ENCODE data around the gene PTPN12.

PTPN12 gene

DNA sequence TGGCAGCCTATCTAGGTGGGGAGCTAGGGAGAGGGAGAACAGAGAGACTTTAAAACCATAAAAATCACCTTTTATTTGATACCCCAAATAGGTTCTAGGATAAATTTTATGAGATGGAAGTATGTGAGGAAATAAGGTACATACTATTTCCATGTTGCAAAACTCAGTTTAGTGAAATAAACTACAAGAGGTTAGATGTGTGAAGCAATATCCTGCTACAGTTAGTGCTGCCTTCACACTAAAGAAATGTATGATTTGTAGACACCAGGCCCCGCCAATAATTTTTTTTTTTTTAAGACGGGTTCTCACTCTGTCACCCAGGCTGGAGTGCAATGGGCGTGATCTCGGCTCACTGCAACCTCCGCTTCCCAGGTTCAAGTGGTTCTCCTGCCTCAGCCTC is 124.7 kb downstream of the PTPN12 start:
- H2AFZ ChIP-seq (ENCODE audit: low read length, unreplicated experiment): no peak overlapping the region
- H3K36me3 ChIP-seq (ENCODE audit: insufficient read depth, low read length): 0 out of 2 replicates have a peak, but pooled peaks cover 3% of the 10 kb centered on the region
- H3K79me2 ChIP-seq (ENCODE audit: control insufficient read depth, insufficient read depth, low read length, unreplicated experiment): no peaks in the 10 kb centered on the region
- H3K4me3 ChIP-seq (ENCODE audit: low read depth, low read length): no peak overlapping the region
- no peak overlapping the region for H3K27ac ChIP-seq (ENCODE audit: low read depth, low read length)
- H3K4me1 ChIP-seq (ENCODE audit: control insufficient read depth, insufficient read depth, low read length, unreplicated experiment): no peaks in the 10 kb centered on the region
- H3K27me3 ChIP-seq (ENCODE audit: insufficient read depth, low read length): no peaks in the 10 kb centered on the region

DNA sequence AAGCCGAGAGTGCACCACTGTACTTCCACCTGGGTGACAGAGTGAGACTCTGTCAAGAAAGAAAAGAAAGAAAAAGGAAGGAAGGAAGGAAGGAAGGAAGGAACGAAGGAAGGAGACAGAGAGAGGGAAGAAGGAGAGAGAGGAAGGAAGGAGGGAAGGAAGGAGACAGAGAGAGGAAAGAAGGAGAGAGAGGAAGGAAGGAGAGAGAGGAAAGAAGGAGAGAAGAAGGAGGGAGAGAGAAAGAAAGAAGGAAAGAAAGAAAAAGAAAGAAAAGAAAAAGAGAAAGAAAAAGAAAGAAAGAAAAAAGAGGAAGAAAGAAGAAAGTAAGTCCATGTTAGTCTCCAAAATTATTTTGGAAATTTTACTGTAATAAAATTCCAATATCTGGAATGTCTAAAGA is 125.8 kb downstream of the PTPN12 start:
- no peak overlapping the region for H3K27ac ChIP-seq (ENCODE audit: low read depth, low read length)
- H3K4me3 ChIP-seq (ENCODE audit: low read depth, low read length): no peak overlapping the region
- no peaks in the 10 kb centered on the region for H3K79me2 ChIP-seq (ENCODE audit: control insufficient read depth, insufficient read depth, low read length, unreplicated experiment)
- no peak overlapping the region for H2AFZ ChIP-seq (ENCODE audit: low read length, unreplicated experiment)
- no peaks in the 10 kb centered on the region for H3K4me1 ChIP-seq (ENCODE audit: control insufficient read depth, insufficient read depth, low read length, unreplicated experiment)
- 0 out of 2 replicates have a peak, but pooled peaks cover 3% of the 10 kb centered on the region for H3K36me3 ChIP-seq (ENCODE audit: insufficient read depth, low read length)
- no peaks in the 10 kb centered on the region for H3K27me3 ChIP-seq (ENCODE audit: insufficient read depth, low read length)

DNA sequence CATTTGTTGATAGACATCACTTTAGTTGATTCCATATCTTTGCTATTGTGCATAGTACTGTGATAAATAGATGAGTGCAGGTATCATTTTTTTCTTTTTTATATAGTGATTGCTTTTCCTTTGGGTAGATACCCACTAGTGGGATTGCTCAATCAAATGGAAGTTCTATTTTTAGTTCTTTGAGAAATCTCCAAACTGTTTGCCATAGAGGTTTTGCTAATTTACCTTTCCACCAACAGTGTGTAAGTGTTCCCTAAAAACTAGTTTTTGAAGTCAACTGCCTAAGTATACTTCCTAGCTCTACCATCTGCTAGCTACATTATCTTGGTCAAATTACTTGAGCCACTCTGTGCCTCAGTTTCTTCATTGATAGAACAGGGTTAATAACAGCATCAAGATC is 127.6 kb downstream of the PTPN12 start:
- H3K79me2 ChIP-seq (ENCODE audit: control insufficient read depth, insufficient read depth, low read length, unreplicated experiment): no peaks in the 10 kb centered on the region
- H3K27me3 ChIP-seq (ENCODE audit: insufficient read depth, low read length): no peaks in the 10 kb centered on the region
- H3K27ac ChIP-seq (ENCODE audit: low read depth, low read length): no peak overlapping the region
- 0 out of 2 replicates have a peak, but pooled peaks cover 3% of the 10 kb centered on the region for H3K36me3 ChIP-seq (ENCODE audit: insufficient read depth, low read length)
- no peaks in the 10 kb centered on the region for H3K4me1 ChIP-seq (ENCODE audit: control insufficient read depth, insufficient read depth, low read length, unreplicated experiment)
- H3K4me3 ChIP-seq (ENCODE audit: low read depth, low read length): no peak overlapping the region
- H2AFZ ChIP-seq (ENCODE audit: low read length, unreplicated experiment): no peak overlapping the region

DNA sequence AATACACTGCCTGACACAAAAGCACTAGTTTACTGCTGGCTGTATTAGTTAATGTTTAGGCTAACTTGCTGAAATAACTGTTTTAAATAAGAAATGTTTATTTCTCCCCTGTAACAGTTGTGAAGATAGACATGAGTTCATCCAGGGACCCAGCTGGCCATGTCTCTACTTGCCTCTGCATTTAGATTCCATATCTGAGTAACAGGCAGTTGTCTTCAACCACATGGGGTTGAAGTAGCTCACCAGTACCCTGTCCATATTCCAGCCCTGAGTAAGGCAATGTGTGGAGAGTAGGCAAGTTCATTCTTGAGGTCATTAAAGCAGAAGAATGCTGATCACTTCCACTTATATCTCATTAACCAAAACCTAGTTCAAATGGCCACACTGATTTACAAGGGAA is 128.1 kb downstream of the PTPN12 start:
- 0 out of 2 replicates have a peak, but pooled peaks cover 3% of the 10 kb centered on the region for H3K36me3 ChIP-seq (ENCODE audit: insufficient read depth, low read length)
- H2AFZ ChIP-seq (ENCODE audit: low read length, unreplicated experiment): no peak overlapping the region
- no peak overlapping the region for H3K4me3 ChIP-seq (ENCODE audit: low read depth, low read length)
- H3K27ac ChIP-seq (ENCODE audit: low read depth, low read length): no peak overlapping the region
- no peaks in the 10 kb centered on the region for H3K27me3 ChIP-seq (ENCODE audit: insufficient read depth, low read length)
- H3K4me1 ChIP-seq (ENCODE audit: control insufficient read depth, insufficient read depth, low read length, unreplicated experiment): no peaks in the 10 kb centered on the region
- no peaks in the 10 kb centered on the region for H3K79me2 ChIP-seq (ENCODE audit: control insufficient read depth, insufficient read depth, low read length, unreplicated experiment)

DNA sequence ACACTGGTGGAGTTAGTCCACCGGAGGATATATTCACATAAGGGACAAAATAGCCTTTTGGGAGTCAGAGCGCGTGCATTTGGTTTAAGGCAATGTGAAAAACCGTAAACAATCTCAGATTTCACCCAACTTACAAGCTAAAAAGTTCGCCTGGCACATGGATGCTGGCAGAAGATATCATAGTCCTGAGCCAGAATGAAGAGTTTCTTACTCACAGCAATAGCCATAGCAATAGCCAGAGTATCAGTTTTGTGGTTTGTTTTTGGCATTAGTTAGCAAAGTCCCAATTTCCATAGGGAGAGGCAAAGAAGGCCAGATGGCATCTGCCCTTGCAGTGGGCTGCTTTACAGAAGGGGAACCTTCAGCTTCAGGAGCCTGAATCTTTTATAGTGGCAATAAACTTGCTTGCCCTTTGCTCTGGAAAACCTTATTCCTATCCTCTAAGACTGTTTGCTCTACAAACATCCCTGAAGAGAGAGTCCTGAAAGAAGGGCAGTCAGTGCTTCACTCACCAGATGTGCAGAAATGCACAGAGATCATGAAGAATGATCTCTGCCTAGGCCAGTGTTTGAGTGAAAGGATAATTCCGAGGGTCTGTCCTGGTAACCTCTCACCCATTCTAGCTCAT is 130.5 kb downstream of the PTPN12 start:
- Histone ChIP-seq H3K4me3 (ENCODE audit: low read depth, low read length) (no peak overlapping the region), H2AFZ (ENCODE audit: low read length, unreplicated experiment) (no peak overlapping the region), H3K36me3 (ENCODE audit: insufficient read depth, low read length) (0 out of 2 replicates have a peak, but pooled peaks cover 3% of the 10 kb centered on the region), H3K27ac (ENCODE audit: low read depth, low read length) (no peak overlapping the region), H3K4me1 (ENCODE audit: control insufficient read depth, insufficient read depth, low read length, unreplicated experiment) (no peaks in the 10 kb centered on the region), H3K27me3 (ENCODE audit: insufficient read depth, low read length) (no peaks in the 10 kb centered on the region), H3K79me2 (ENCODE audit: control insufficient read depth, insufficient read depth, low read length, unreplicated experiment) (no peaks in the 10 kb centered on the region)

DNA sequence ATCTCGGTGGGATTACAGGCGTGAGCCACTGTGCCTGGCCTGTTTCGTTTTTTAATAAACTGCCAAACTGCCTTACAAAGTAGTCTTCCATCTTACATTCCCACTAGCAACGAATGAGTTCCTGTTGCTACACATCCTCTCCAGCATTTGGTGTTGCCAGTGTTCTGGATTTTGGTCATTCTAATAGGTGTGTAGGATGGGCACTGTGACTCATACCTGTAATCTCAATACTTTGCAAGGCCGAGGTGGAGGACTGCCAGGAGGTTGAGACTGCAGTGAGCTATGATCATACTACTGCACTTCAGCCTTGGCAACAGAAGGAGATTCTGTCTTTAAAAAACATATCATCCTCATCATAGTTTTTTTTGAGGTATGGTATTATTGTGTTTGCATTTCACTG is 137.8 kb downstream of the PTPN12 start:
- no peaks in the 10 kb centered on the region for H3K27me3 ChIP-seq (ENCODE audit: insufficient read depth, low read length)
- no peak overlapping the region for H2AFZ ChIP-seq (ENCODE audit: low read length, unreplicated experiment)
- no peaks in the 10 kb centered on the region for H3K36me3 ChIP-seq (ENCODE audit: insufficient read depth, low read length)
- no peaks in the 10 kb centered on the region for H3K4me1 ChIP-seq (ENCODE audit: control insufficient read depth, insufficient read depth, low read length, unreplicated experiment)
- H3K4me3 ChIP-seq (ENCODE audit: low read depth, low read length): no peak overlapping the region
- H3K79me2 ChIP-seq (ENCODE audit: control insufficient read depth, insufficient read depth, low read length, unreplicated experiment): no peaks in the 10 kb centered on the region
- no peak overlapping the region for H3K27ac ChIP-seq (ENCODE audit: low read depth, low read length)

DNA sequence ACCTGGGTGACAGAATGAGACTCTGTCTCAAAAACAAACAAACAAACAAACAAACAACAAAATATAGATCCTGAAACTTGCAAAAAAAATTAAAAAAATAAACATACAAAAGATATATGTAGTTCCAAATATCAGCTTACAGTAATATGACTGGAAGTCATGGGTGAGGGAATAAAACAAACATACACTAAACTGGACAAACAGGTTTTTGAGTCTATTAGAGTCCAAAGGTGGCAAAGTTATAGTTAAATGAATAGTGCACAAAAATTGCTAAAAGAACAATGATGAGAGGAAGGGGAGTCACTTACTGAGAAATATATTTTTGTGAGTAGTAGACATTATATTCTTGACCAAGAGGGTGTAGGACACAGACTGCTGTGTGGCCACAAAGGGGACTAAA is 142.5 kb downstream of the PTPN12 start:
- Histone ChIP-seq H3K4me3 (ENCODE audit: low read depth, low read length) (no peak overlapping the region), H3K36me3 (ENCODE audit: insufficient read depth, low read length) (no peaks in the 10 kb centered on the region), H3K27ac (ENCODE audit: low read depth, low read length) (no peak overlapping the region), H3K4me1 (ENCODE audit: control insufficient read depth, insufficient read depth, low read length, unreplicated experiment) (peaks cover 5% of the 10 kb centered on the region), H2AFZ (ENCODE audit: low read length, unreplicated experiment) (no peak overlapping the region), H3K79me2 (ENCODE audit: control insufficient read depth, insufficient read depth, low read length, unreplicated experiment) (no peaks in the 10 kb centered on the region), H3K27me3 (ENCODE audit: insufficient read depth, low read length) (no peaks in the 10 kb centered on the region)

DNA sequence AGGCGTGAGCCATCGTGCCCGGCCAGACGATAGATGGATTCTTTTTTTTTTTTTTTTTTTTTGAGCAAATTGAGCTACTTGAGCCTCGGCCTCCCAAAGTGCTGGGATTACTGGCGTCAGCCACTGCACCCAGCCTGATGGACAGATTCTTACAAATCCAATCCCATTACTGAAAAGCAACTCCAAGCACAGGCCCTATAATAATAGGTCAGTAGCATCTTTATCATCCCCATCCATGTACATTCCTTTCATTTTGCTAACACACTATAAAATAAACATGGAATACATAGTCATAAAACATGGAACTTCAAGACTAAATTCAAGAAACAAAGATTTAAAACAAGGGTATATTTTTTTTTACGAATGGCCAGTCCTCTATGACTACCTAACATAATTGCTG is 143.2 kb downstream of the PTPN12 start:
- H3K4me1 ChIP-seq (ENCODE audit: control insufficient read depth, insufficient read depth, low read length, unreplicated experiment): peaks cover 12% of the 10 kb centered on the region
- H3K79me2 ChIP-seq (ENCODE audit: control insufficient read depth, insufficient read depth, low read length, unreplicated experiment): no peaks in the 10 kb centered on the region
- H3K27ac ChIP-seq (ENCODE audit: low read depth, low read length): no peak overlapping the region
- no peaks in the 10 kb centered on the region for H3K36me3 ChIP-seq (ENCODE audit: insufficient read depth, low read length)
- no peaks in the 10 kb centered on the region for H3K27me3 ChIP-seq (ENCODE audit: insufficient read depth, low read length)
- no peak overlapping the region for H2AFZ ChIP-seq (ENCODE audit: low read length, unreplicated experiment)
- H3K4me3 ChIP-seq (ENCODE audit: low read depth, low read length): no peak overlapping the region

DNA sequence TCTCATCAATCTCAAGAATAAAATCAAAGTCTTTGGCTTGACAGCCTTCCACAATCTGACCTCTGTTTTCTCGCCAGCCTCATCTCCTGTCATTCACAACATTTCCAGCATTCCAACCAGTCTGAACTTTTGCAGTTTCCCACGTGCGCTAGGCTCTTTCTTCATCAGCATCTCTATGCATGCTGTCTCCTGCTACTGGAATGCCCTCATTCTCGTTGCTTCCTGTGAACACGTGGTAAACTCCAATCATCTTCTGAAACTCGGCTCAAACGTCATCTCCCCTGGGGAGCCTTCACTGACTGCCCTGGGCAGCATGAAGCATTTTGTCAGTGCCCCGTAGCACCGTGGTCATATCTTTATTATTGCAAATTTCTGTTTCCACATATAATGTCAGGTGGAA is 146.9 kb downstream of the PTPN12 start:
- Histone ChIP-seq H3K4me1 (ENCODE audit: control insufficient read depth, insufficient read depth, low read length, unreplicated experiment) (peaks cover 22% of the 10 kb centered on the region), H2AFZ (ENCODE audit: low read length, unreplicated experiment) (no peak overlapping the region), H3K79me2 (ENCODE audit: control insufficient read depth, insufficient read depth, low read length, unreplicated experiment) (no peaks in the 10 kb centered on the region), H3K36me3 (ENCODE audit: insufficient read depth, low read length) (no peaks in the 10 kb centered on the region), H3K4me3 (ENCODE audit: low read depth, low read length) (no peak overlapping the region), H3K27ac (ENCODE audit: low read depth, low read length) (peak overlapping the region; percentile 44), H3K27me3 (ENCODE audit: insufficient read depth, low read length) (no peaks in the 10 kb centered on the region)

DNA sequence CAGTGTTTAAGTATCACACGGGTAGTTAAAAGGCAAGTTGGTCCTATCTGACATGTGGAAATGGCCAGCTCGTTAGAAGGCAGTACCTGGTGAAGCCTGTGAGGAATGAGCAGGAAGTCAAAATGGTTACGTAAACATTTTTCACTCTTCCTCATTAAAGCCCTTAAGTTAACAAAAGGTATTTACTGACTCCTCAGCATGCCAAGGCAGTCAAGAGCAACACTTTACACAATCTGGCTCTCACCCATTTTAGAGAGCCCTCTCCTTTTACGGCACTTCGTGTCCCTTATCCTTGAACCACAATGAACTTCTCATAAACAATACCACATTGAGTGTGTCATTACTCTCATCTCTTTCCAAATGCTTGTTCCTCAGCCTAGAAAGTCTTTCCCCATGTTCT is 148.1 kb downstream of the PTPN12 start:
- Histone ChIP-seq H3K27ac (ENCODE audit: low read depth, low read length) (peak overlapping the region; percentile 44; the same call in 1 of the 2 replicates), H3K4me3 (ENCODE audit: low read depth, low read length) (no peak overlapping the region), H2AFZ (ENCODE audit: low read length, unreplicated experiment) (no peak overlapping the region), H3K79me2 (ENCODE audit: control insufficient read depth, insufficient read depth, low read length, unreplicated experiment) (peaks cover under 1% of the 10 kb centered on the region), H3K27me3 (ENCODE audit: insufficient read depth, low read length) (no peaks in the 10 kb centered on the region), H3K4me1 (ENCODE audit: control insufficient read depth, insufficient read depth, low read length, unreplicated experiment) (peaks cover 22% of the 10 kb centered on the region), H3K36me3 (ENCODE audit: insufficient read depth, low read length) (no peaks in the 10 kb centered on the region)

DNA sequence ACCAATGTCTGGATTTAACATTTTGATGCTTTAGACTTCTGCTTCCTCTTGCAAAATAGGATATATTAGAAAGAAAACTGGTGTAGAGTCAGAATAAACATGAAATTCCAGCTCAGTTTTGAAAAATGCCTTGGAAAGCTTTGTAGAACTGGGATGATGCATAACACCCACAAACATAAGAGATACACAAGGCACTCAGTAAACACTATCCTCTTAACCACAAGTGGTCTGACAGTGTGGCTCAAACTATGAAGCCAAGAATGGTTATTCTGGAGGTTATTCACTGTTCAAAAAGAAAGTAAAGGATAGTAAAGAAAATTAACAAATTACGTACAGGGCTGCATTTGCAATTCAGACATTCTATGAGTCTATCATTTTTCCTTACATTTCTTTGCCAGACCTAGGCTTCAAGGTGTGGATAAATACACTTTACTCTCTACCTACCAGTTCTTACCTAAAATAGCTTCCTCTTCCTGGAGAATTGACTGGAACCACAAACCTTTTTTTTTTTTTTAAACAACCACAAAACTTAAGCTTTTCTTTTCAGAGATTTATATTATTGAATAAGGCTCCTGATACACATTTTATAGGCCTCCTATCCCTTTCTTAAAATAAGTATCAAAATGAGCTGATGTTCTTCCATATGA is 150.1 kb downstream of the PTPN12 start:
- Histone ChIP-seq H3K79me2 (ENCODE audit: control insufficient read depth, insufficient read depth, low read length, unreplicated experiment) (peaks cover 9% of the 10 kb centered on the region), H3K27ac (ENCODE audit: low read depth, low read length) (no peak overlapping the region), H2AFZ (ENCODE audit: low read length, unreplicated experiment) (no peak overlapping the region), H3K4me1 (ENCODE audit: control insufficient read depth, insufficient read depth, low read length, unreplicated experiment) (peaks cover 22% of the 10 kb centered on the region), H3K4me3 (ENCODE audit: low read depth, low read length) (no peak overlapping the region), H3K27me3 (ENCODE audit: insufficient read depth, low read length) (no peaks in the 10 kb centered on the region), H3K36me3 (ENCODE audit: insufficient read depth, low read length) (no peaks in the 10 kb centered on the region)

Data from ACC112 (cell line).